H4 (cell line): Measurements from ENCODE around the gene MLANA. TPM values are rescaled to one million over a fixed set of nuclear protein-coding genes. Genes with fewer than 3 reads are reported as not detected.

Experiments used
- DNase-seq: peaks from one replicate; pipeline ENCODE4 v3.0.0-alpha.2; 2015; ENCODE audit warnings: low spot score
- total RNA-seq: library from RNA; depleted of rRNA; stranded (reverse); fragments of >200 nt; shearing (Covaris generic); gene quantifications from 2 replicates; pipeline ENCODE4 v1.2.3, GENCODE V29; 2014; rRNA removed

The MLANA gene
- total RNA-seq, 1 experiment from 2014 or later = not detected

DNA sequence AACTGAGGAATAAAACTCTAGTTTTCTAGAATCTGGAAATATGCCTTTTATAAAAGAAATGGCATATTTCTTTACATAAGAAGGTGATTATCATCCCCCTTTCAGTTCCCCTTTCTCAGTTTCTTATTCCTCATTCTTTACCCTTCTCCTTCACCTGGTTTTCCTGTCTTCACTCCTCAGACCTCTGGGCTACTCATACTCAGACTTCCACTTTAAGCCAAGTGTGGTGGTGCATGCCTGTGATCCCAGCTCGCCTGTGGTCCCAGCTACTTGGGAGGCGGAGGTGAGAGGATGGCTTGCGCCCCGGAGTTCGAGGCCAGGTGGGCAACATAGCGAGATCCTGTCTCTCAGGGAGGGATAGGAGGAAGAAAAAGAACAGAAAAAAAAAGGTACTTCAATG, 67.6 kb downstream of the MLANA start:
- no peak for DNase-seq

Other genes starting within 250 kb of the MLANA start
- gene ERMP1, start 57.8 kb upstream of the MLANA start, total RNA-seq = 5.9 and 6.2 TPM in 2 replicates
- gene RANBP6, start 124.7 kb downstream of the MLANA start, total RNA-seq = 12.9 and 17.4 TPM in 2 replicates